HepG2 (cell line): ENCODE measurements around the gene FBXW12. TPM values are rescaled to one million over a fixed set of nuclear protein-coding genes. Genes with fewer than 3 reads are reported as not detected.
A peak's percentile ranks its signal among the peaks of the same experiment; 100 is the strongest.

Experiments used
- AGO2 ChIP-seq: fragments of 200-400 bp; formaldehyde crosslinking; optimal IDR thresholded peaks from 2 replicates; pipeline ENCODE3; 2017; ENCODE audit warnings: mild to moderate bottlenecking, low read depth, low read length, moderate library complexity
- ASH2L ChIP-seq: fragments of 300-600, 200-600 bp; sonication (generic); IDR thresholded peaks from 2 replicates; pipeline ENCODE4 v1.7.0; 2017; ENCODE audit warnings: low read depth, mild to moderate bottlenecking, moderate library complexity, mixed read lengths, low read length; ENCODE audit not compliant: insufficient read length
- CEBPG ChIP-seq: IDR thresholded peaks from 2 replicates; pipeline ENCODE4 v1.6.1; 2016
- ESRRA ChIP-seq: sonication (generic); formaldehyde crosslinking; IDR thresholded peaks from 2 replicates; pipeline ENCODE4 v1.5.1; 2020; ENCODE audit warnings: mild to moderate bottlenecking, low read depth, missing genetic modification reagents
- FOXJ3 ChIP-seq: sonication (generic); formaldehyde crosslinking; IDR thresholded peaks from 2 replicates; pipeline ENCODE4 v1.4.0; 2020; ENCODE audit warnings: missing genetic modification reagents, mild to moderate bottlenecking, borderline replicate concordance
- FOXK2 ChIP-seq: fragments of 450-650 bp; IDR thresholded peaks from 2 replicates; pipeline ENCODE4 v1.6.1; 2016
- HNF4A ChIP-seq: sonication (generic); formaldehyde crosslinking; IDR thresholded peaks from 2 replicates; pipeline ENCODE4 v1.4.0; 2020; ENCODE audit warnings: missing genetic modification reagents
- LBX2 ChIP-seq: sonication (generic); formaldehyde crosslinking; IDR thresholded peaks from 2 replicates; pipeline ENCODE4 v1.5.0; 2020; ENCODE audit warnings: missing genetic modification reagents, mild to moderate bottlenecking, borderline replicate concordance
- PHF20 ChIP-seq: sonication (generic); formaldehyde crosslinking; IDR thresholded peaks from 2 replicates; pipeline ENCODE4 v1.5.0; 2020; ENCODE audit warnings: mild to moderate bottlenecking, missing genetic modification reagents
- PTBP1 ChIP-seq: fragments of 200-400 bp; formaldehyde crosslinking; IDR thresholded peaks from 2 replicates; pipeline ENCODE4 v1.6.1; 2018; ENCODE audit warnings: low read length, low read depth; ENCODE audit not compliant: poor library complexity, severe bottlenecking
- SMARCE1 ChIP-seq: fragments of 450-650 bp; IDR thresholded peaks from 2 replicates; pipeline ENCODE4 v1.6.1; 2017; ENCODE audit warnings: borderline replicate concordance
- SRSF4 ChIP-seq: fragments of 200-400 bp; formaldehyde crosslinking; IDR thresholded peaks from one replicate; pipeline ENCODE4 v1.6.1; 2018; ENCODE audit warnings: mild to moderate bottlenecking, low read depth, low read length, moderate library complexity; ENCODE audit not compliant: poor library complexity, severe bottlenecking
- TRIM22 ChIP-seq: fragments of 450-650 bp; IDR thresholded peaks from 2 replicates; pipeline ENCODE4 v1.6.1; 2017
- ZFP36L1 ChIP-seq: sonication (generic); formaldehyde crosslinking; IDR thresholded peaks from 2 replicates; pipeline ENCODE4 v1.8.0; 2022; ENCODE audit warnings: mild to moderate bottlenecking, missing genetic modification reagents, moderate library complexity
- ZNF24 ChIP-seq: fragments of 450-650 bp; IDR thresholded peaks from 2 replicates; pipeline ENCODE4 v1.6.1; 2017; ENCODE audit warnings: antibody characterized with exemption, mild to moderate bottlenecking
- ZNF597 ChIP-seq: sonication (generic); formaldehyde crosslinking; IDR thresholded peaks from 2 replicates; pipeline ENCODE4 v1.5.0; 2020; ENCODE audit warnings: missing genetic modification reagents
- ZNF709 ChIP-seq: sonication (generic); formaldehyde crosslinking; IDR thresholded peaks from 2 replicates; pipeline ENCODE4 v1.5.0; 2020; ENCODE audit warnings: mild to moderate bottlenecking, missing genetic modification reagents
- ZNF800 ChIP-seq: sonication (generic); formaldehyde crosslinking; IDR thresholded peaks from 2 replicates; pipeline ENCODE4 v1.4.0; 2020; ENCODE audit warnings: missing genetic modification reagents
- ZSCAN5A ChIP-seq: sonication (generic); formaldehyde crosslinking; IDR thresholded peaks from 2 replicates; pipeline ENCODE4 v1.8.0; 2022; ENCODE audit warnings: mild to moderate bottlenecking, missing genetic modification reagents, borderline replicate concordance
- polyA plus RNA-seq, 8 experiments: library from polyadenylated mRNA; depleted of rRNA in 3 of 8; stranded (reverse) in 7 of 8; unstranded in 1 of 8; fragments of >200 nt; fragmentation: Illumina TruSeq in 4 of 8; extraction: Trizol in 4 of 8; gene quantifications; 2 replicates each; pipeline versions ENCODE4 v1.2.1 to v1.2.3, GENCODE V29; 2011 to 2016; ENCODE audit warnings: low read depth in 4 of 8, missing spikeins in 1 of 8, mixed read lengths in 1 of 8; ENCODE audit not compliant: insufficient read depth in 1 of 8
- total RNA-seq, 5 experiments: library from RNA; depleted of rRNA; stranded (reverse); fragments of >200 nt; fragmentation: Illumina TruSeq; extraction: Trizol; gene quantifications; 2 replicates each; pipeline ENCODE4 v1.2.3, GENCODE V29; 2016; ENCODE audit warnings: low read depth in 1 of 5
- TF ChIP-seq, protein P1 (sequence below): IDR thresholded peaks from 2 replicates; pipeline ENCODE4 v1.6.1; 2016; ENCODE audit warnings: missing genetic modification reagents, missing compliant biosample characterization
- TF ChIP-seq, protein P2 (sequence below): IDR thresholded peaks from 2 replicates; pipeline ENCODE4 v1.6.1; 2016

The FBXW12 gene
- total and polyA plus RNA-seq, 2 of the 13 experiments (the other 11 are each of a cell fraction or from before 2014, with no cell fraction given), result not detected

DNA sequence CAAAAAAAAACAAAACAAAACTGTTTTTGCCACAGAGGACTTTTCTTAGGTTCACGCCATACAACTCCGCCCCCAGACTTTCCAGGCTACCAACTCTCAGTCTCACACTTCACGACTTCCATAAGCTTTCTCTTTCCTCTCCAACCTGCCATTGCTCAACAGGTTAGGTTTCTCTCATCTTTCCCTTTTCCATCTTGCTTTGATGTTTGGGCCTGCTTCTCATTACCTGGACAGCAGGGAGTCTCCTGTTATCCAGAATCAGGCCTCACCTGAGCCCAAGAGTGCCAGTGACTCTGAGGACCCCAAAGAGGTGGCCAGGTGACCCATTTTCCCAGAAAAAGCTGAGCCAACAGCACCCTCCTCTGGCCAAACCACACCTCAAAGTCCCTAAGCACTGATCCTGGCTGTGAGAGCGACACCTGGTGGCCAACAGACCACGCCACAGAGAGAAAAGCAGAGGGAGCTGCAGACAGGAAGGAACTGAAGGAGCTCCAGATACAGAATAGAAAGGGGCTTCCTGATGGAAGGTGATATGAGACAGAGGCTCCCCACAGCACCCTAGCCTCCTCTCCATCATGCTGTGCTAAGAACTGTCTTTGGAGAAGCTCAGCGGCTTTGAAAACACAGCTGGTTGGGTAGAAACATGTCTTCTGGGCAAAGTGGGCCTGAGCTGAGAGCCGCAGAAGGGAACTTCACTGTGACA lies 63.9 kb downstream of the FBXW12 start (continued):
- TF ChIP-seq ZNF800, result no peak
- no peak for TF ChIP-seq ZNF597
- no peak for TF ChIP-seq ZNF709 (CRISPR knock-in tag)
- TF ChIP-seq PTBP1, result no peak
- no peak for TF ChIP-seq SMARCE1
- no peak for TF ChIP-seq CEBPG (CRISPR knock-in tag)
- TF ChIP-seq ZSCAN5A (CRISPR knock-in tag), result no peak
- TF ChIP-seq, protein P1, sequence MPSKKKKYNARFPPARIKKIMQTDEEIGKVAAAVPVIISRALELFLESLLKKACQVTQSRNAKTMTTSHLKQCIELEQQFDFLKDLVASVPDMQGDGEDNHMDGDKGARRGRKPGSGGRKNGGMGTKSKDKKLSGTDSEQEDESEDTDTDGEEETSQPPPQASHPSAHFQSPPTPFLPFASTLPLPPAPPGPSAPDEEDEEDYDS (CRISPR knock-in tag), result peak; percentile 57; the same call in 1 of the 2 replicates
- TF ChIP-seq LBX2 (CRISPR knock-in tag), result no peak
- no peak for TF ChIP-seq ZFP36L1 (CRISPR knock-in tag)
- TF ChIP-seq ASH2L, result peak; percentile 61
- TF ChIP-seq TRIM22, result no peak
- no peak for TF ChIP-seq FOXJ3 (CRISPR knock-in tag)
- no peak for TF ChIP-seq PHF20 (CRISPR knock-in tag)
- TF ChIP-seq HNF4A (CRISPR knock-in tag), result peak; percentile 19; the same call in 1 of the 2 replicates
- no peak for TF ChIP-seq FOXK2
- TF ChIP-seq ESRRA (CRISPR knock-in tag), result peak; percentile 32; the same call in 1 of the 2 replicates
- no peak for TF ChIP-seq SRSF4
- TF ChIP-seq, protein P2, sequence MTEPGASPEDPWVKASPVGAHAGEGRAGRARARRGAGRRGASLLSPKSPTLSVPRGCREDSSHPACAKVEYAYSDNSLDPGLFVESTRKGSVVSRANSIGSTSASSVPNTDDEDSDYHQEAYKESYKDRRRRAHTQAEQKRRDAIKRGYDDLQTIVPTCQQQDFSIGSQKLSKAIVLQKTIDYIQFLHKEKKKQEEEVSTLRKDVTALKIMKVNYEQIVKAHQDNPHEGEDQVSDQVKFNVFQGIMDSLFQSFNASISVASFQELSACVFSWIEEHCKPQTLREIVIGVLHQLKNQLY (CRISPR knock-in tag), result no peak
- TF ChIP-seq ZNF24, result no peak
- TF ChIP-seq AGO2, result no peak
